ENCODE results near the gene LRCH3. TPM values are rescaled to one million over a fixed set of nuclear protein-coding genes. Genes with fewer than 3 reads are reported as not detected.

The LRCH3 gene
- total RNA-seq, 6 experiments from 2014 or later: 39.4 to 44.7 (median 41.0) TPM

GRCh38 chr3:197784019-197784585 is 7.0 kb upstream of the LRCH3 start:
- no peak for TF ChIP-seq CTCF (IDR thresholded peaks at IDR 0.05)
- no peak overlapping the region for H3K4me3 Mint-ChIP-seq
- DNase-seq: no peak
- H3K36me3 Mint-ChIP-seq (ENCODE audit: low read depth): peaks cover 9% of the 10 kb centered on the region; the same call in 1 of the 2 replicates
- H3K4me1 Mint-ChIP-seq (ENCODE audit: low read depth): no peaks in the 10 kb centered on the region
- no peak overlapping the region; the same call in 1 of the 2 replicates for H3K27ac Mint-ChIP-seq
- H3K9me3 Mint-ChIP-seq: no peaks in the 10 kb centered on the region
- H3K27me3 Mint-ChIP-seq (ENCODE audit: insufficient read depth): no peaks in the 10 kb centered on the region

GRCh38 chr3:197787412-197787811 is 3.6 kb upstream of the LRCH3 start:
- Mint-ChIP-seq H3K27me3 (ENCODE audit: insufficient read depth) (peaks cover 5% of the 10 kb centered on the region), H3K4me1 (ENCODE audit: low read depth) (peaks cover 11% of the 10 kb centered on the region), H3K36me3 (ENCODE audit: low read depth) (peaks cover 5% of the 10 kb centered on the region; the same call in 1 of the 2 replicates), H3K27ac (no peak overlapping the region), H3K4me3 (no peak overlapping the region), H3K9me3 (no peaks in the 10 kb centered on the region)
- DNase-seq: no peak
- TF ChIP-seq CTCF (IDR thresholded peaks at IDR 0.05): no peak

GRCh38 chr3:197789309-197789708 is 1.7 kb upstream of the LRCH3 start:
- no peak for DNase-seq
- peaks cover 28% of the 10 kb centered on the region for H3K4me1 Mint-ChIP-seq (ENCODE audit: low read depth)
- no peak overlapping the region for H3K4me3 Mint-ChIP-seq
- H3K27me3 Mint-ChIP-seq (ENCODE audit: insufficient read depth): peaks cover 5% of the 10 kb centered on the region
- no peaks in the 10 kb centered on the region for H3K36me3 Mint-ChIP-seq (ENCODE audit: low read depth)
- no peak for TF ChIP-seq CTCF (IDR thresholded peaks at IDR 0.05)
- no peaks in the 10 kb centered on the region for H3K9me3 Mint-ChIP-seq
- H3K27ac Mint-ChIP-seq: peak overlapping the region; percentile 49; the same call in 1 of the 2 replicates

- Mint-ChIP-seq H3K9me3 (no peaks in the 10 kb centered on the region), H3K36me3 (ENCODE audit: low read depth) (no peaks in the 10 kb centered on the region), H3K27me3 (ENCODE audit: insufficient read depth) (peaks cover 5% of the 10 kb centered on the region), H3K4me3 (peak overlapping the region; percentile 98), H3K27ac (peak overlapping the region; percentile 95), H3K4me1 (ENCODE audit: low read depth) (peaks cover 34% of the 10 kb centered on the region)
- TF ChIP-seq CTCF (IDR thresholded peaks at IDR 0.05): no peak
- DNase-seq: no peak
Observed at GRCh38 chr3:197790033-197790432, 1.0 kb upstream of the LRCH3 start.

GRCh38 chr3:197791892-197792647 is 1.0 kb downstream of the LRCH3 start:
- Mint-ChIP-seq H3K4me1 (ENCODE audit: low read depth) (peaks cover 50% of the 10 kb centered on the region), H3K27me3 (ENCODE audit: insufficient read depth) (peaks cover 5% of the 10 kb centered on the region), H3K36me3 (ENCODE audit: low read depth) (no peaks in the 10 kb centered on the region), H3K27ac (peak overlapping the region; percentile 95), H3K9me3 (no peaks in the 10 kb centered on the region), H3K4me3 (peak overlapping the region; percentile 98)
- TF ChIP-seq CTCF (IDR thresholded peaks at IDR 0.05): no peak
- DNase-seq: no peak

All from HFFc6 (cell line).